HFFc6 (cell line): ENCODE data around the gene HOXD10. TPM values are rescaled to one million over a fixed set of nuclear protein-coding genes. Genes with fewer than 3 reads are reported as not detected.

Experiments
- DNase-seq: peaks from one replicate; pipeline ENCODE4 v3.0.0-alpha.2; 2018
- H3K27ac Mint-ChIP-seq: 2 replicates; pipeline ENCODE4 v1.8.0; 2020; ENCODE audit warnings: mild to moderate bottlenecking, mixed read lengths
- H3K27me3 Mint-ChIP-seq: 2 replicates; pipeline ENCODE4 v1.8.0; 2021; ENCODE audit warnings: mild to moderate bottlenecking, moderate library complexity, mixed read lengths; ENCODE audit not compliant: insufficient read depth
- H3K36me3 Mint-ChIP-seq: 2 replicates; pipeline ENCODE4 v1.8.0; 2021; ENCODE audit warnings: low read depth, mixed read lengths
- H3K4me1 Mint-ChIP-seq: 2 replicates; pipeline ENCODE4 v1.8.0; 2020; ENCODE audit warnings: low read depth, mixed read lengths
- H3K4me3 Mint-ChIP-seq: 2 replicates; pipeline ENCODE4 v1.8.0; 2020; ENCODE audit warnings: mild to moderate bottlenecking, moderate library complexity, mixed read lengths
- H3K9me3 Mint-ChIP-seq: 2 replicates; pipeline ENCODE4 v1.8.0; 2020; ENCODE audit warnings: mild to moderate bottlenecking, mixed read lengths
- total RNA-seq, 6 experiments: library from RNA; stranded (reverse); fragmentation: NEBNext Ultra II Directional; extraction: Animal tissue kit (Norgen Biotek cat#: 25700); gene quantifications; 2 replicates in 1 of 6; 3 replicates in 5 of 6; pipeline ENCODE4 v1.2.3, GENCODE V29; 2021
- TF ChIP-seq, protein P1 (sequence below): fragments of 200-600 bp; sonication (generic); IDR thresholded peaks from 2 replicates; pipeline ENCODE4 v1.5.0; 2021; ENCODE audit warnings: antibody characterized with exemption, mild to moderate bottlenecking

Gene HOXD10
- total RNA-seq, 6 experiments from 2014 or later: 10.9 to 14.5 (median 12.8) TPM

DNA sequence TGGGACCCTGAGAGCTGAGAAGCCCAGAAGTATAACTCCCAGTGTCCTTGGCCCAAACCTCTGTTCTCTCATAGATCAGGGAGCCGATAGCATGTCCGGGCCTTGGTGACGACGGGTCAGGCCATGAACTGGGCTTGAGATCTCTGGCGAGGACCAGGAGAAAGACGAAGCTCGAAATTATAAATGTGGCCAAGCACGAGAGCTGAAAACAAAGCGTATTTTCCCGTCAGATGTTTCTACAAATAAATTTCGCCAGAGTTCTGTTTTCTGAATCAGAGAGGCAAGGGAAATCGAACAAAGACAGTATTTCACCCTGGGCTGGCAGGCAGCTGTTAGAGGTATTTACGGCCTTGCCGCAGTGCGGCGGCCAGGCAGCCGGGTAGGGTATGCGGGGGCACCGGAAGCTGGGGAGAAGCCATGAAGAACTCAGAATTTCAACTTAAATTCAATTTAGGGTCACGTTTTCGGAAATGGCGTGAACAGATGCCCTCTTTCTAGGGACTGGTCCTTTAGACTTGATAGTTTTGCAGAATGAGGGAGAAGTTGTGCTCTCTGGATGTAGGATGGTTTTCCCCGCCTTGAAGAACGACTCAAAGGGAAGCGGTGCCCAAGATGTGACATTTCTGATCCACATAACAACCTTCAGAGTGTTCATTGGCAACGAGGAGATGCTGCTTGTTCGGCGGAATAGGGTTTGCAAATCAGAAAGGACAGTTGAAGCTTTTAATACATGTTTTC, 22.5 kb downstream of the HOXD10 start:
- no peak overlapping the region for H3K27ac Mint-ChIP-seq
- peaks cover 25% of the 10 kb centered on the region for H3K27me3 Mint-ChIP-seq

DNA sequence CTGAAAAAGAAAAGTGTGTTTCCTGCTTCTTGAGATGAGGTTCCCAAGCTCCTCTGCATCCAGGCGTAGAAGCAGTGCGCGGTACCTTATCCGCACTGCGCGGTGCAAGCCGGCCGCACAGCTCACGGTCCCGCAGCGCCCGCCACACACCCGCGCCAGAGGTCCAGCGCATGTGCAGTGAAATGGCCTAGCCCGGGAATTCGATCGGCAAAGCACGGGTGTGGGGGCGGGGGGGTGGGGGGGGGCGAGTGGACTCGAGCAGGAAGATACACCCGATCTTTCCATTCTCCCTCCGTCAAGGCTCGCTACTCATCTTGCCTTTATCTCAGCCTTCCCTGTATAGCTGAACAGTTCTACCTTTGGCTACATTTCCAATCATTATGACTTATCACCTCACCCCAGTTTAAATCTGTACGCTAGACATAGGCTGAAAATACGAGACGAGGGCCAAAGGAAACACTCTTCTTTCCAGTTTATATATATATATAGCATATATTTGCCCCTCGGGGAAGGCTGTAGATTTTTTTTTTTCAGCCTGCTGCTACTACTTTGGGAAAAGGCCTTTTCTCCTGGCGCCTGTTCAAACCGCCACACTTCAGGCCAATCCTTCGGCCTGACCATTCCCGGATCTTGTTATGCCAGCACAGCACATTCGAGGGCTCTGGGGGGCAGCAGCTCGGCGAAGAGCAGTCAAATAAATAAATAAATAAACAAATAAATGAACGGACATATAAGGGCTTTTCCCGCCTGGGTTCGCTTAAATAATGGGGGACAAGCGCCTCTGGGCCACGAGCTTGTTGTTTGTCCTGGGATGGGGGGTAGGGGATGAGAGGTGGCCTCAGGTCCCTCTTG, 23.3 kb downstream of the HOXD10 start:
- Mint-ChIP-seq H3K27ac (no peak overlapping the region), H3K4me1 (peaks cover 40% of the 10 kb centered on the region), H3K27me3 (peaks cover 25% of the 10 kb centered on the region), H3K4me3 (peak overlapping the region; percentile 65; the same call in 1 of the 2 replicates), H3K9me3 (no peaks in the 10 kb centered on the region), H3K36me3 (no peaks in the 10 kb centered on the region)
- TF ChIP-seq, protein P1, sequence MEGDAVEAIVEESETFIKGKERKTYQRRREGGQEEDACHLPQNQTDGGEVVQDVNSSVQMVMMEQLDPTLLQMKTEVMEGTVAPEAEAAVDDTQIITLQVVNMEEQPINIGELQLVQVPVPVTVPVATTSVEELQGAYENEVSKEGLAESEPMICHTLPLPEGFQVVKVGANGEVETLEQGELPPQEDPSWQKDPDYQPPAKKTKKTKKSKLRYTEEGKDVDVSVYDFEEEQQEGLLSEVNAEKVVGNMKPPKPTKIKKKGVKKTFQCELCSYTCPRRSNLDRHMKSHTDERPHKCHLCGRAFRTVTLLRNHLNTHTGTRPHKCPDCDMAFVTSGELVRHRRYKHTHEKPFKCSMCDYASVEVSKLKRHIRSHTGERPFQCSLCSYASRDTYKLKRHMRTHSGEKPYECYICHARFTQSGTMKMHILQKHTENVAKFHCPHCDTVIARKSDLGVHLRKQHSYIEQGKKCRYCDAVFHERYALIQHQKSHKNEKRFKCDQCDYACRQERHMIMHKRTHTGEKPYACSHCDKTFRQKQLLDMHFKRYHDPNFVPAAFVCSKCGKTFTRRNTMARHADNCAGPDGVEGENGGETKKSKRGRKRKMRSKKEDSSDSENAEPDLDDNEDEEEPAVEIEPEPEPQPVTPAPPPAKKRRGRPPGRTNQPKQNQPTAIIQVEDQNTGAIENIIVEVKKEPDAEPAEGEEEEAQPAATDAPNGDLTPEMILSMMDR: no peak
- no peak for DNase-seq

More for the DNA sequence above, 22.5 kb downstream of the HOXD10 start:
- no peak for DNase-seq
- H3K9me3 Mint-ChIP-seq: no peaks in the 10 kb centered on the region
- peaks cover 41% of the 10 kb centered on the region for H3K4me1 Mint-ChIP-seq
- no peaks in the 10 kb centered on the region for H3K36me3 Mint-ChIP-seq
- H3K4me3 Mint-ChIP-seq: peak overlapping the region; percentile 57
- TF ChIP-seq, protein P1: no peak

DNA sequence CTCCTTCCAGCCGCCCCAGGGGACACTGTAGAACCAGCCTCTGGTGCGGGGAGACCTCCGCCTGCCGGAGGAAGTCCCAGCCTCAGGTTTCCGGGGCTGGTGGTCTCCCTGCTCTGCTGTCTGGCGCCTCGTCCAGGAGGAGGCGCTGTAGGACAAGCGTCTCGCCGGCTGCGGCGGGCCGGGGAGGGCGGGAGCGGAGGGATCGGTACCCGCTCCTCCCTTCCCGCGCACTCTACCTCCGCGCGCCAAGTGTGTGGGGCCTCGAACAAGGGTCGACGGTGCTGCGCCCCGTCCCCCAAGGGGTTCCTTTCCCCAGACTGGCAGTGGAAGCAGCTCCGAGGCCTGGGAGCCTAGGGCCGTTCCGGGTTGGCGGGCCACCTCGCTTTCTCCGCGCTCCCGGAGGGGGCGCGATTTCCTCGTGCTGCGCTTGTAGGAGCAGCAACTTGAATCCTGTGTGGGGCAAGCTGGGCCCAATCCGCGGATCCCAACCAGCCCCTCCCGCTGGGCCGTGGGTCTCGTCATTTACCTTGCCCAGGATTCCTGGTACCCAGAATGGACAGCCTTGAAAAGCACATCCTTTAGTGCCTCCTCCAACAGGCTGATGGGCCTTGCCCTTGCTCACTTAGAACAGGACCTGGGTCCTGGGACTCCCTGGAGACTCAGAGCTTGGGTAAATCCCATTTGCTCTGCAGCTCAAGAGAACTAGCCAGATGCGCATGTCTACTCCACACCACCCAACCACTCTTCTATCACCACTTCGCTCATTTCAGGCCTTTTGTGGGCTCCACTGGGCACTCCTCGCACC, 24.1 kb downstream of the HOXD10 start:
- DNase-seq: no peak
- H3K27me3 Mint-ChIP-seq: peaks cover 31% of the 10 kb centered on the region
- TF ChIP-seq, protein P1: peak; percentile 99

DNA sequence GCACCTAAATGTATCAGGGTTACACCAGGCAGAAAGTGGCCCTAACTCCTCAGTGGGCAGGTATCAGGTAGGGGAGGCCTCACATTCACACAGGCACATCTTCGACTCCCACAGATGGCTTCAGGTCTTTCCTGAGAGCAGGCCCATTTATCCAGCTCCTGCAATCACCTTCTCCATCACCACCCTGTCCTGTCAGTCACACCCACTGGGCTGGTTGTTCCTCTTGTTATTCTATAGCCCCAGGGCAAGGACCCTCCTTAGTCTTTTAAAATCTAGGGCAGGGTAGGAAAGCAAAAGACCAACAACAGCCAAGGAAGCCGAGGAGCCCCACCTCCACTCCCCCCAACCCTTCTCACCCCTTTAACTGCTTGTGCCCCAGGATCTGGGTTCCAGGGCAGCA, 25.7 kb downstream of the HOXD10 start:
- H3K36me3 Mint-ChIP-seq: no peaks in the 10 kb centered on the region
- TF ChIP-seq, protein P1: no peak
- no peak overlapping the region for H3K27ac Mint-ChIP-seq
- H3K27me3 Mint-ChIP-seq: peaks cover 45% of the 10 kb centered on the region
- DNase-seq: no peak
- H3K4me3 Mint-ChIP-seq: no peak overlapping the region
- peaks cover 23% of the 10 kb centered on the region for H3K4me1 Mint-ChIP-seq
- H3K9me3 Mint-ChIP-seq: no peaks in the 10 kb centered on the region

More for the DNA sequence above, 24.1 kb downstream of the HOXD10 start:
- H3K4me3 Mint-ChIP-seq: peak overlapping the region; percentile 65
- H3K27ac Mint-ChIP-seq: no peak overlapping the region
- no peaks in the 10 kb centered on the region for H3K9me3 Mint-ChIP-seq
- peaks cover 32% of the 10 kb centered on the region for H3K4me1 Mint-ChIP-seq
- H3K36me3 Mint-ChIP-seq: no peaks in the 10 kb centered on the region
